Testis (tissue), 3 donors: ENCODE results near the gene MFSD11. TPM values are rescaled to one million over a fixed set of nuclear protein-coding genes. Genes with fewer than 3 reads are reported as not detected.
"Not testable (repeated sequence)": the region's sequence is repeated elsewhere in the genome, so short reads cannot be mapped to it uniquely, and the experiment has no call there.

Source experiments
- DNase-seq: peaks from one replicate; pipeline ENCODE4 v3.0.0-alpha.2; 2019
- H3K27ac ChIP-seq, 2 donors: fragments of 200-600 bp; sonication (generic); one replicate each; pipeline ENCODE4 v1.5.1; 2019
- H3K27me3 ChIP-seq: fragments of 200-600 bp; sonication (generic); one replicate; pipeline ENCODE4 v1.5.1; 2019
- H3K36me3 ChIP-seq: fragments of 200-600 bp; sonication (generic); one replicate; pipeline ENCODE4 v1.5.1; 2017; ENCODE audit warnings: low read depth; ENCODE audit errors: missing control alignments
- H3K4me1 ChIP-seq: fragments of 200-600 bp; sonication (generic); one replicate; pipeline ENCODE4 v1.5.1; 2019
- H3K4me3 ChIP-seq, 2 donors: fragments of 200-600 bp; sonication (generic); one replicate each; pipeline ENCODE4 v1.5.1; 2017 to 2019
- H3K9me3 ChIP-seq: fragments of 200-600 bp; sonication (generic); one replicate; pipeline ENCODE4 v1.5.1; 2017
- POLR2A ChIP-seq: fragments of 450-650 bp; IDR thresholded peaks from one replicate; pipeline ENCODE4 v1.6.1; 2017; ENCODE audit warnings: antibody characterized with exemption, mild to moderate bottlenecking, moderate library complexity
- WGBS, 2 donors: methylation state at CpG; one replicate each; pipeline ENCODE4 v1.1.5; 2018; 5-methylcytosine and 5-hydroxymethylcytosine counted together
- intact Hi-C: fragments of 100-400 bp; cut with DNase I; formaldehyde crosslinking; loops from one replicate; pipeline ENCODE4 v1.15.1; 2023; ENCODE audit warnings: low total_unique reads
- polyA plus RNA-seq: library from polyadenylated mRNA; stranded (reverse); fragments of 350-450 nt; fragmentation: Illumina TruSeq; extraction: RNeasy Lipid Tissue Mini Kit (QIAGEN cat#74804); gene quantifications from one replicate; pipeline ENCODE4 v1.2.3, GENCODE V29; 2014; ENCODE audit warnings: low read depth, low replicate concordance; ENCODE audit not compliant: insufficient read depth
- total RNA-seq, 2 donors: library from RNA; depleted of rRNA; stranded (reverse); fragments of >200 nt; gene quantifications; one replicate each; pipeline ENCODE4 v1.2.3, GENCODE V29; 2016
- TF ChIP-seq, protein P1 (sequence below), 3 experiments: fragments of 450-650 bp in 2 of 3; fragments of 200-600 bp in 1 of 3; sonication (generic) in 1 of 3; IDR thresholded peaks; one replicate each; pipeline ENCODE4 v1.5.1; 2016 to 2019; ENCODE audit warnings: antibody characterized with exemption in 3 of 3, mild to moderate bottlenecking in 2 of 3, moderate library complexity in 1 of 3

The MFSD11 gene
- total and polyA plus RNA-seq, 3 donors from 2014 or later, result 38.5 to 102 (median 51.7) TPM

DNA sequence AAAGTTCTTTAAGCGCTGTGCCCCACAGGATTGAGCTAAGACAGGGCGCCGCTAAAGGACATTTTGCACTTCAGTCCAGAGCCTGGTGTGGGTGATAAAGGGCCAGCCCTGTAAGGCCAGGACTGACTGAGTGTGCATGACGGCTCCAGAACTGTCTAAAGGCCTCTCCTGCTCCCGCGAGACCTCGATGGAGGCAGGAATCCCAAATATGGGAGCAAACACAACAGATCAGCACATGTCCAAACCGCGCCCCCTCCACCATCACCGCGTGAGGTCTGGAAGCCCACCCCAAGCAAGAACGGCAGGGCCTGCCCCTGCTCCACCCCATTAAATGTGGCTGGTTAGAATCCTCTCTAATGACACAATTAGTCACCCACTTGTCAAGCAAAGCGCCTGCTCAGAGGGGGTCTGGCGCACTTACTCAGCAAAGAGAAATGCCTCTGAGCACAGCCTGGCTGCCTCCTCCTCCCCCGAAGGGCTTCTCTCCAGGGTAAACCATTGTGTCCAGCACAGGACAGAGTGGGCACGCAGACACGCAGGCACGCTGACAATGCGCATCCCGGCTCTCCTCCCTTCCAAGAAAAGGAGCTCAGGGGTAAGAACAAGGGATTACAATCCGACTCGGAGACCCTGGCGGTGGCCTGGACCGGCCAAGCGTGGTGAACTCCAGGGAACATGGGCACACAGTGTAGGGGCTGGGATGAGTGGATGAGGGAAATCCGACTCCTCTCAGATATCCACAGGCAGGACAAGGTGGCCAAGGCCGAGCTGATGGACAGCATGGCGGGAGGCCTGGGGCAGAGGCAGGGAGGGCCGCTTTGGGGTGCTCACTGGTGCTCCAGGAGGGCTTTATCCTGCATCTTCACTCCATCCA, 28.6 kb upstream of the MFSD11 start:
- no peaks in the 10 kb centered on the region for H3K9me3 ChIP-seq
- TF ChIP-seq, protein P1, sequence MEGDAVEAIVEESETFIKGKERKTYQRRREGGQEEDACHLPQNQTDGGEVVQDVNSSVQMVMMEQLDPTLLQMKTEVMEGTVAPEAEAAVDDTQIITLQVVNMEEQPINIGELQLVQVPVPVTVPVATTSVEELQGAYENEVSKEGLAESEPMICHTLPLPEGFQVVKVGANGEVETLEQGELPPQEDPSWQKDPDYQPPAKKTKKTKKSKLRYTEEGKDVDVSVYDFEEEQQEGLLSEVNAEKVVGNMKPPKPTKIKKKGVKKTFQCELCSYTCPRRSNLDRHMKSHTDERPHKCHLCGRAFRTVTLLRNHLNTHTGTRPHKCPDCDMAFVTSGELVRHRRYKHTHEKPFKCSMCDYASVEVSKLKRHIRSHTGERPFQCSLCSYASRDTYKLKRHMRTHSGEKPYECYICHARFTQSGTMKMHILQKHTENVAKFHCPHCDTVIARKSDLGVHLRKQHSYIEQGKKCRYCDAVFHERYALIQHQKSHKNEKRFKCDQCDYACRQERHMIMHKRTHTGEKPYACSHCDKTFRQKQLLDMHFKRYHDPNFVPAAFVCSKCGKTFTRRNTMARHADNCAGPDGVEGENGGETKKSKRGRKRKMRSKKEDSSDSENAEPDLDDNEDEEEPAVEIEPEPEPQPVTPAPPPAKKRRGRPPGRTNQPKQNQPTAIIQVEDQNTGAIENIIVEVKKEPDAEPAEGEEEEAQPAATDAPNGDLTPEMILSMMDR (IDR thresholded peaks at IDR 0.05), result no peak
- TF ChIP-seq POLR2A, result no peak
- no peaks in the 10 kb centered on the region for H3K36me3 ChIP-seq
- H3K4me1 ChIP-seq, result peaks cover 34% of the 10 kb centered on the region
- peak overlapping the region; percentile 93 to 96 for H3K27ac ChIP-seq
- peak; percentile 94 for DNase-seq
- intact Hi-C loops, result loop anchor here (10.0 kb wide), 1 partner anchor 185 kb away; no protein-coding TSS in a partner anchor
- no peaks in the 10 kb centered on the region for H3K27me3 ChIP-seq
- WGBS, 2 donors, result 2 to 13% methylated on average over 22 to 29 of the region's 29 CpGs
- peak overlapping the region; percentile 77 to 85 for H3K4me3 ChIP-seq

DNA sequence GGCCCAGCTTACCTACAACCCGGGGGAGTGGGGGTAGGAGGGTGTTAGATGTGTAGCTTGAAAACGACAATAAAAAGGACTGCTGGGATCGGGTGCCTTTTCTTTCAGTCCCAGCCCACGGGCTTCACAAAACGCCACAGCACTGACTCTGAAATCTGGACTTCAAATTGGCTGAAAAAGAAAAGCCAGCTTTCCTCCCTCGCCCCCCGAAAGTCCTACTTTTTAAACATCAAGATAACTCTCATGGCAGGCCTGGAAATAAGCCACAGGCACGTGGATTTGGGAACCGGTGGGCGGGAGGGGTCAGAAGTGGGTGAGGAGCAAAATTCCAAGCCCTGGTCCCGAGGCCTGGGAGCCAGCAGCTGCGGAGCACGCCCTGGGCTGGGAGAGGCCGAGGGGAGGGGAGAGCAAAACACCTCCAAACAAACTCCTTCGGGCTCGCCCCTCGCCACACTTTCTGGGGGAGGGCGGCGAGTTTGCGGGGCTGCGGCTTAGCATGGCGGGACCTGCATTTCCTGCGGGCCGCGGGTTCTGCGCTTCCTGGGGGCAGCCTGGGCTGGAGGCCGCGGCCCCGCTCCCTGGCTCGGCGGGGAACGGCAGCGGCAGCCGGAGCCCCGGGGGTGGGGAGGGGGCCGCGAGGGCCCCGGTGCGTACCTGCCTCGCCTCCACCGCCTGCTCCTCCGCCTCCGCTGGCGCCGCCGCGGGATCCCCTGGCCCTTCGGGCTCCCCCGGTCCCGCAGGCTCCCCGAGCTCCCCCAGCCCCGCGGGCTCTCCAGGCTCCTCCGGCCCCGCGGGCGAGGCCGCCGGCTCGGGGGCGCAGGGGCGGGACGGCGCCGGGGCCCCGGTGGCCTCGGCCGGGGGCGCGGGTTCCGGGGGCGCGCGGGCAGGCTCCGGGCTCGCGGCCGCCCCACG, 27.7 kb upstream of the MFSD11 start:
- H3K9me3 ChIP-seq, DNase-seq, H3K36me3 ChIP-seq, H3K27me3 ChIP-seq: not testable (repeated sequence)
- Histone ChIP-seq H3K4me1 (peaks cover 34% of the 10 kb centered on the region), H3K4me3 (peak overlapping the region; percentile 77 to 85), H3K27ac (peak overlapping the region; percentile 93 to 96)
- WGBS, 2 donors, result 0% methylated on average over 18 to 29 of the region's 79 CpGs
- intact Hi-C loops, result loop anchor here (10.0 kb wide), 1 partner anchor 185 kb away; no protein-coding TSS in a partner anchor

DNA sequence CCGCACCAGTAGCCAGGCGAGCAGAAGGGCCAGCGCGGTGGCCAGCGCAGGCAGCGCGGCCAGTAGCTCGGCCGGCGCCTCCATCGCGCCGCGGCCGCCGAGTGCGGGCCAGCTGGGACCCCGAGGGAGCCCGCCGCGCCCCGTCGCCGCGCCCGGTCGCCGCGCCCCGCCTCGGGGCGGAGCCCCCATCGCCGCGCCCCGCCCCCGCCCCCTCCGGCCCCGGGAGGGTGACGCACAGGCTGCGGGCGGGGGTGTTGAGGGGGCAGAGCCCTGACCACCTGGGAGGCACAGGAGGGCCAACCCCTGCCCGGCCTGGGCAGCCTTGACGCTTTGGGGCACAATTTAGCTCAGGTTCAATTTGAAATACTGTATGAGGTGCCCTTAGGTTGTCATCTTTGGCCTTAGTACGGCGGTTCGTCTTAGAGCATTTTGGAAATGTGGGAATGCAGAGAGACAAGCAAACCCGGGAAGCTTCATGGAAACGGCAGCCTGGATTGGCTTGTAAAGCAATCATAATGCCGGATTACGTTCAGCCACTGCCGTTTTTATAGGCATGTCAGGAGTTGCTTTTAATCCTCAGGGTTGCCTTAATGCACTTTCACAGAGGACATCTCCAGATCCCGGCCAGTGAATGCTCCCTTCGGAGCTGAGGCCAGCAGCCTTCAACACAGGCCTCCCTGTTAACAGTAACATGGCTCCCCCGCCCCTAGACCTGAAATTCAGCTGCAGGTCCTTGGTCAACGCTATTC, 26.9 kb upstream of the MFSD11 start, which contains the start of gene MXRA7:
Gene MXRA7 (minus strand): TSS at position 103 of the 749 bp plus-strand sequence. CDS start 19 bp downstream, at position 84.
- TF ChIP-seq, protein P1 (IDR thresholded peaks at IDR 0.05), result no peak
- TF ChIP-seq POLR2A, result no peak
- intact Hi-C loops, result no loop called here
- peak; percentile 78 for DNase-seq
- Histone ChIP-seq H3K4me3 (peak within 1 kb of the TSS; percentile 77 to 85), H3K27ac (peak within 1 kb of the TSS; percentile 93 to 96), H3K9me3 (no peaks in the 10 kb centered on the region), H3K36me3 (no peaks in the 10 kb centered on the region), H3K27me3 (no peaks in the 10 kb centered on the region), H3K4me1 (peaks cover 37% of the 10 kb centered on the region)
- 5 to 8% methylated on average over 8 to 16 of the region's 56 CpGs for WGBS, 2 donors

DNA sequence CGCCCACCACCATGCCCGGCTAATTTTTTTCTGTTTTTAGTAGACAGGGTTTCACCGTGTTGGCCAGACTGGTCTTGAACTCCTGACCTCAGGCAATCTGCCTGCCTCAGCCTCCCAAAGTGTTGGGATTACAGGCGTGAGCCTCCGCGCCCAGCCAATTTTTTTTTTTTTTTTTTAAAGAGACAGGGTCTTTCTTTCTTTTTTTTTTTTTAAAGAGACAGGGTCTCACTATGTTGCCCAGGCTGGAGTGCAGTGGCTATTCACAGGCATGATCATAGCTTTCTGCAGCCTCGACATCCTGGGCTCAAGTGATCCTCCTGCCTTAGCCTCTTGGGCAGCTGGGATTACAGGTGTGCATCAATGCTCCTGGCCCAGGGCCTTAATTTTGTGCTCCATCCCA, 25.6 kb upstream of the MFSD11 start:
- peaks cover 38% of the 10 kb centered on the region for H3K4me1 ChIP-seq
- 51 to 63% methylated on average over 7 of the region's 7 CpGs for WGBS, 2 donors
- DNase-seq, H3K4me3 ChIP-seq, intact Hi-C loops, H3K9me3 ChIP-seq, H3K36me3 ChIP-seq, H3K27me3 ChIP-seq: not testable (repeated sequence)
- H3K27ac ChIP-seq, result peak overlapping the region in 1 of 2 donors; percentile 88

DNA sequence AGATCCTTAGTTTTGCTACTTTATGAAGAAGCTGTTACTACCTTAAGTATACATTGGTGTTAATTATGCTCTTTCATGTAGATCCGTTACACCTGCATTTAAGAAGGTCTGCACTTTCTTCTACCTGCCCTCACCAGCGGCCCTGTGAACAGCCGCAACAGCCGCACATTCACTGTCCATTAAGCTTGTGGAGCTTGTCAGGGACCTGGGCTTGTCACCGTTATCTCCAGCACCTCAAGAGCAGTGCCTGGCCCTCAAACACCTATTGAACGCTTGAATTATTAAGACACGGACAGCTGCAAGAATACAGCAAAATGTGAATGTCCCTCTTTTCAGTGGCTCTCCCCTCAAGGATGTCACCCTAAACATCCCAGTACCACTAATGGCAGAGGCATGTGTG, 24.2 kb upstream of the MFSD11 start:
- TF ChIP-seq, protein P1 (IDR thresholded peaks at IDR 0.05), result no peak
- TF ChIP-seq POLR2A, result no peak
- Histone ChIP-seq H3K36me3 (no peaks in the 10 kb centered on the region), H3K9me3 (no peaks in the 10 kb centered on the region), H3K4me1 (peaks cover 24% of the 10 kb centered on the region), H3K4me3 (no peak overlapping the region), H3K27ac (no peak overlapping the region), H3K27me3 (no peaks in the 10 kb centered on the region)
- no peak for DNase-seq
- WGBS, 2 donors, result 91 to 95% methylated on average over 7 of the region's 7 CpGs
- intact Hi-C loops, result no loop called here
